T-cell (primary cell): ENCODE measurements around the gene ASMTL. TPM values are rescaled to one million over a fixed set of nuclear protein-coding genes. Genes with fewer than 3 reads are reported as not detected.

Experiments
- ATAC-seq, 4 experiments: fragments of 200-7000 bp in 3 of 4; fragments of 150-1000 bp in 1 of 4; cut with Tn5 transposase; replicated peaks in 1 of 4; 1 replicate in 3 of 4; 2 replicates in 1 of 4; pipeline ENCODE4 v1.10.0; 2021; ENCODE audit warnings: moderate library complexity in 3 of 4, mild to moderate bottlenecking in 2 of 4, moderate number of reproducible peaks in 1 of 4
- CTCF ChIA-PET, 2 donors: fragments of 300-600 bp; sonication (Branson Sonifier 250); formaldehyde crosslinking; loops; one replicate each; lab custom pipeline; 2022; ENCODE audit warnings: antibody characterized with exemption in 2 of 2; lab: Charles Lee
- POLR2A ChIA-PET, 2 donors: fragments of 300-600 bp; sonication (Branson Sonifier 250); formaldehyde crosslinking; loops; one replicate each; lab custom pipeline; 2022; ENCODE audit warnings: antibody characterized with exemption in 2 of 2; lab: Charles Lee
- DNase-seq, 35 experiments: peaks; one replicate each; pipeline versions ENCODE4 v3.0.0 to v3.0.0-alpha.2; 2013 to 2023
- H3K27ac ChIP-seq: one replicate; pipeline ENCODE4 v1.5.1; 2013; ENCODE audit warnings: low read length
- H3K27me3 ChIP-seq, 2 experiments: replicated peaks in 1 of 2; 1 replicate in 1 of 2; 2 replicates in 1 of 2; pipeline versions ENCODE4 v1.6.1 to v1.7.0; 2013; ENCODE audit warnings: low read length in 1 of 2, mixed read lengths in 1 of 2; ENCODE audit not compliant: control insufficient read depth in 2 of 2, insufficient read depth in 2 of 2; ENCODE audit errors: extremely low read depth in 1 of 2
- H3K36me3 ChIP-seq, 2 donors: 1 replicate in 1 of 2; 2 replicates in 1 of 2; pipeline versions ENCODE4 v1.6.1 to v1.7.0; 2013; ENCODE audit warnings: low read length in 1 of 2; ENCODE audit not compliant: control insufficient read depth in 2 of 2, insufficient read depth in 1 of 2; ENCODE audit errors: extremely low read depth in 1 of 2
- H3K4me1 ChIP-seq, 2 experiments: 1 replicate in 1 of 2; 2 replicates in 1 of 2; pipeline versions ENCODE4 v1.6.1 to v1.7.0; 2013; ENCODE audit warnings: low read length in 2 of 2, mixed read lengths in 1 of 2; ENCODE audit not compliant: insufficient read depth in 2 of 2, control insufficient read depth in 1 of 2; ENCODE audit errors: extremely low read depth in 1 of 2
- H3K4me3 ChIP-seq, 2 donors: 1 replicate in 1 of 2; 2 replicates in 1 of 2; pipeline versions ENCODE4 v1.5.1 to v1.7.0; 2013; ENCODE audit warnings: mild to moderate bottlenecking in 2 of 2, low read length in 1 of 2, moderate library complexity in 1 of 2; ENCODE audit not compliant: control insufficient read depth in 1 of 2; ENCODE audit errors: extremely low read depth in 1 of 2
- H3K9me3 ChIP-seq: 2 replicates; pipeline ENCODE4 v1.7.0; 2013
- H3K27ac Mint-ChIP-seq, 2 donors: one replicate each; pipeline ENCODE4 v1.8.0; 2020 to 2021; ENCODE audit warnings: mild to moderate bottlenecking in 2 of 2, mixed read lengths in 2 of 2
- H3K27me3 Mint-ChIP-seq, 2 donors: one replicate each; pipeline ENCODE4 v1.8.0; 2021 to 2022; ENCODE audit warnings: mixed read lengths in 2 of 2
- H3K36me3 Mint-ChIP-seq: one replicate; pipeline ENCODE4 v1.8.0; 2021; ENCODE audit warnings: mixed read lengths
- H3K4me1 Mint-ChIP-seq, 3 donors: one replicate each; pipeline ENCODE4 v1.8.0; 2020 to 2022; ENCODE audit warnings: mixed read lengths in 3 of 3, mild to moderate bottlenecking in 1 of 3
- H3K4me3 Mint-ChIP-seq, 3 donors: one replicate each; pipeline ENCODE4 v1.8.0; 2020 to 2022; ENCODE audit warnings: mild to moderate bottlenecking in 3 of 3, mixed read lengths in 3 of 3, moderate library complexity in 3 of 3
- H3K9me3 Mint-ChIP-seq, 3 donors: one replicate each; pipeline ENCODE4 v1.8.0; 2020 to 2022; ENCODE audit warnings: mixed read lengths in 3 of 3
- WGBS: methylation state at CpG from one replicate; pipeline ENCODE4 v1.1.5; 2013; ENCODE audit warnings: missing lambda C conversion rate; ENCODE audit not compliant: insufficient coverage; 5-methylcytosine and 5-hydroxymethylcytosine counted together
- total RNA-seq, 35 experiments: library from RNA in 6 of 35; stranded (reverse) in 6 of 35; fragments of 120-200 nt in 1 of 35; gene quantifications; one replicate each; pipeline versions ENCODE4 v1.2.1 to v1.2.4 and lab custom pipeline; 2013 to 2026

ASMTL gene
- total RNA-seq, 5 donors from 2014 or later (not counting 1 experiment from before 2014, with no cell fraction given), result 44.9 to 48.8 (median 45.4) TPM

GRCh38 chrX:1358793-1359476 lies 93.8 kb downstream of the ASMTL start:
- WGBS, result 79% methylated on average over 3 of the region's 6 CpGs
- Histone ChIP-seq H3K27ac (no peak overlapping the region), H3K9me3 (no peaks in the 10 kb centered on the region), H3K4me1 (peaks cover 0 to 6% of the 10 kb centered on the region in 2 experiments), H3K27me3 (no peaks in the 10 kb centered on the region), H3K36me3 (peaks cover 0 to 8% of the 10 kb centered on the region in 2 donors), H3K4me3 (no peak overlapping the region)
- CTCF ChIA-PET, result no interaction called here
- H3K27ac Mint-ChIP-seq, result no peak overlapping the region
- no peak for ATAC-seq
- DNase-seq, result no peak
- H3K27me3 Mint-ChIP-seq, result no peaks in the 10 kb centered on the region
- H3K9me3 Mint-ChIP-seq, result no peaks in the 10 kb centered on the region
- H3K36me3 Mint-ChIP-seq, result peaks cover 27% of the 10 kb centered on the region
- H3K4me1 Mint-ChIP-seq, result peaks cover 4 to 23% (median 10%) of the 10 kb centered on the region in 3 donors
- H3K4me3 Mint-ChIP-seq, result no peak overlapping the region
- POLR2A ChIA-PET, result no interaction called here

DNA sequence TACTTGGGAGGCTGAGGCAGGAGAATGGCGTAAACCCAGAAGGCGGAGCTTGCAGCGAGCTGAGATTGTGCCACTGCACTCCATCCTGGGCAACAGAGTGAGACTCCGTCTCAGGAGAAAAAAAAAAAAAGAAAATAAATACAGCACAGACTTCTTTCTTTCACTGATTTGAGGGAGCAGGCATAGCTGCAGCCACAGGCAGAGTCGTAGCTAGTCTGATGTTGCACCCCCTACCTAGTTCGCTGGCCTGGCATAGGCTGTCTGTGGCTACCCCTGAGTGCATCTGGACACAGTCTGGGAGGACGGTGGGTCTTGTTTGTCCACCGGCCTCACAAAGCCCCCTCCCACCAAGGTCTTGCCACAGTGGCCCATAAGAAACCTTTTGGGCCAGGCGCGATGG lies 94.7 kb downstream of the ASMTL start:
- CTCF ChIA-PET, result no interaction called here
- Histone ChIP-seq H3K4me3 (no peak overlapping the region), H3K4me1 (peaks cover 0 to 6% of the 10 kb centered on the region in 2 experiments), H3K27me3 (no peaks in the 10 kb centered on the region), H3K27ac (no peak overlapping the region), H3K36me3 (peaks cover 0 to 8% of the 10 kb centered on the region in 2 donors), H3K9me3 (no peaks in the 10 kb centered on the region)
- ATAC-seq (no peak), DNase-seq (no peak)
- Mint-ChIP-seq H3K4me3 (no peak overlapping the region), H3K9me3 (no peaks in the 10 kb centered on the region), H3K4me1 (peaks cover 4 to 23% (median 10%) of the 10 kb centered on the region in 3 donors), H3K27ac (no peak overlapping the region), H3K27me3 (no peaks in the 10 kb centered on the region), H3K36me3 (peaks cover 27% of the 10 kb centered on the region)
- 100% methylated on average over 4 of the region's 10 CpGs for WGBS
- POLR2A ChIA-PET, result no interaction called here

- H3K27me3 ChIP-seq, result no peaks in the 10 kb centered on the region
- peaks cover 0 to 8% of the 10 kb centered on the region in 2 donors for H3K36me3 ChIP-seq
- Mint-ChIP-seq H3K36me3 (peaks cover 17% of the 10 kb centered on the region), H3K4me3 (no peak overlapping the region), H3K27ac (peak overlapping the region in 1 of 2 donors; percentile 64), H3K9me3 (no peaks in the 10 kb centered on the region), H3K4me1 (peaks cover 4 to 15% (median 6%) of the 10 kb centered on the region in 3 donors), H3K27me3 (no peaks in the 10 kb centered on the region)
- 43% methylated on average over 7 of the region's 11 CpGs for WGBS
- POLR2A ChIA-PET, result no interaction called here
- DNase-seq (no peak), ATAC-seq (peak; percentile 39 to 54 (median 44))
- H3K4me3 ChIP-seq, result no peak overlapping the region
- CTCF ChIA-PET, result no interaction called here
- no peaks in the 10 kb centered on the region for H3K9me3 ChIP-seq
- H3K27ac ChIP-seq, result no peak overlapping the region
- H3K4me1 ChIP-seq, result peaks cover 0 to 6% of the 10 kb centered on the region in 2 experiments
Observed at GRCh38 chrX:1355131-1356046, 97.3 kb downstream of the ASMTL start.

DNA sequence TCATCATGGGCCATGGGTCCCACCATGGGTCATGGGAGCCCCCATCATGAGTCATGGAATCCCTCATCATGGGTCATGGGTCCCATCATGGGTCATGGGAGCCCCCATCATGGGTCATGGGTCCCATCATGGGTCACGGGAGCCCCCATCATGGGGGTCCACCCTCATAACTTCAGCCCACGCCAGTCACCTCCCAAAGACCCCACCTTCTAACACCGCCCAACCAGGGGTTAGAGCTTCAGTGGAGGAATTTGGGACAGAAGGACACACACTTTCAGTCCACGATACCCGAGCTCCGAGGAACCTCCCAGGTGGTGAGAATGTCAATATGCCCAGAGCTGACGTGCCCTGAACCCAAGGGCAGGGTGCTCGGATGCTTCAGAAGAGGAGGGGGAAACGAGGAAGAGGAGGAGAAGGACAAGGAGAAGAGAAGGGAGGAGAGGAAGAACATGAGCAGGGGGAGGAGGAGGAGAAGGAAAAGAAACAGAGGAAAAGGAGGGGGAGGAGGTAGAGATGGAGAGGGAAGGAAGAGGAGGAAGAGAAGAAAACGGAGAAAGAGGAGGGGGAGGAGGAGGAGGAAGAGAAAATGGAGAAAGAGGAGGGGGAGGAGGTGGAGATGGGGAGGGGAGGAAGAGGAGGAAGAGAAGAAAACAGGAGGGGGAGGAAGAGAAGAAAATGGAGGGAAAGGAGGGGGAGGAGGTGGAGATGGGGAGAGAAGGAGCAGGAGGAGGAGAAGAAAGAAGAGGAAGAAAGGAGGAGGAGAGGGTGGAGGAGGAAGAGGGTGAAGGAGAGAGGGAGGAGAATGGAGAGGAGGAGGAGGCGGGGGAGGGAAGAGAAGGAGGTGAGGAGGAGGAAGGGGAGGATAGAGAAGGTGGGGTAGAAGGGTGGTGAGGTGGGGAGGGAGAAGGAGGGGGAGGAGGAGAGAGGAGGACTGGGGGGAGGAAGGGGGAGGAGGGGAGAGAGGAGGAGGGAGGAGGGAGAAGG lies 98.4 kb downstream of the ASMTL start:
- Histone ChIP-seq H3K4me1 (peaks cover 0 to 6% of the 10 kb centered on the region in 2 experiments), H3K36me3 (peaks cover 0 to 8% of the 10 kb centered on the region in 2 donors), H3K4me3 (no peak overlapping the region), H3K27me3 (no peaks in the 10 kb centered on the region), H3K27ac (no peak overlapping the region), H3K9me3 (no peaks in the 10 kb centered on the region)
- ChIA-PET CTCF (no interaction called here), POLR2A (no interaction called here)
- Mint-ChIP-seq H3K36me3 (peaks cover 12% of the 10 kb centered on the region), H3K27me3 (no peaks in the 10 kb centered on the region), H3K4me1 (peaks cover 4 to 7% (median 6%) of the 10 kb centered on the region in 3 donors), H3K9me3 (no peaks in the 10 kb centered on the region), H3K27ac (peak overlapping the region in 1 of 2 donors; percentile 76), H3K4me3 (no peak overlapping the region)
- no peak for DNase-seq
- WGBS, result 92% methylated on average over 8 of the region's 11 CpGs
- no peak for ATAC-seq

Other genes starting within 250 kb of the ASMTL start
- 1 to 10 TPM in 2 of 5 donors, under 1 TPM in 3; 0.48 to 1.9 (median 0.82) TPM for gene CRLF2, start 240.3 kb downstream of the ASMTL start, total RNA-seq
- gene CSF2RA, start 184.1 kb downstream of the ASMTL start, total RNA-seq, result under 1 TPM in 4 of 5 donors, not detected in 1; 0.26 to 0.78 (median 0.47) TPM
- under 1 TPM; 0.16 to 0.75 (median 0.35) TPM for gene IL3RA, start 116.1 kb downstream of the ASMTL start, total RNA-seq
- gene SLC25A6, start 60.8 kb downstream of the ASMTL start, total RNA-seq, result 100 to 1,000 TPM; 293 to 355 (median 334) TPM
- 100 to 1,000 TPM; 114 to 219 (median 182) TPM for gene P2RY8, start 84.3 kb upstream of the ASMTL start, total RNA-seq
- gene AKAP17A, start 138.7 kb upstream of the ASMTL start, total RNA-seq, result 100 to 1,000 TPM; 120 to 162 (median 155) TPM
- under 1 TPM in 1 of 5 donors, not detected in 4; 0.98 TPM for gene ASMT, start 162.2 kb upstream of the ASMTL start, total RNA-seq